ENCODE results near the gene ATXN7.

- TF ChIP-seq CTCF (IDR thresholded peaks at IDR 0.05 in 2 of 3, conservative IDR thresholded peaks at IDR 0.05 in 1 of 3; ENCODE audit: borderline replicate concordance in 1 of 3, insufficient read depth in 1 of 3, low read depth in 2 of 3, low read length in 2 of 3) (no peak), CEBPB (IDR thresholded peaks at IDR 0.05; ENCODE audit: low read depth) (no peak), POLR2AphosphoS5 (IDR thresholded peaks at IDR 0.05; ENCODE audit: low read depth, low read length) (no peak), POLR2A (IDR thresholded peaks at IDR 0.05; ENCODE audit: borderline replicate concordance, extremely low read depth, insufficient read depth, insufficient read length) (no peak), JUND (IDR thresholded peaks at IDR 0.05) (no peak), RAD21 (IDR thresholded peaks at IDR 0.05; ENCODE audit: low read depth) (no peak), CBX3 (IDR thresholded peaks at IDR 0.05; ENCODE audit: low read depth) (no peak), EGR1 (IDR thresholded peaks at IDR 0.05; ENCODE audit: low read depth) (no peak), EZH2 (IDR thresholded peaks at IDR 0.05) (no peak), YY1 (IDR thresholded peaks at IDR 0.05; ENCODE audit: extremely low read depth, insufficient replicate concordance, low read depth, low read length) (no peak)
- TF ChIP-seq, protein P1, sequence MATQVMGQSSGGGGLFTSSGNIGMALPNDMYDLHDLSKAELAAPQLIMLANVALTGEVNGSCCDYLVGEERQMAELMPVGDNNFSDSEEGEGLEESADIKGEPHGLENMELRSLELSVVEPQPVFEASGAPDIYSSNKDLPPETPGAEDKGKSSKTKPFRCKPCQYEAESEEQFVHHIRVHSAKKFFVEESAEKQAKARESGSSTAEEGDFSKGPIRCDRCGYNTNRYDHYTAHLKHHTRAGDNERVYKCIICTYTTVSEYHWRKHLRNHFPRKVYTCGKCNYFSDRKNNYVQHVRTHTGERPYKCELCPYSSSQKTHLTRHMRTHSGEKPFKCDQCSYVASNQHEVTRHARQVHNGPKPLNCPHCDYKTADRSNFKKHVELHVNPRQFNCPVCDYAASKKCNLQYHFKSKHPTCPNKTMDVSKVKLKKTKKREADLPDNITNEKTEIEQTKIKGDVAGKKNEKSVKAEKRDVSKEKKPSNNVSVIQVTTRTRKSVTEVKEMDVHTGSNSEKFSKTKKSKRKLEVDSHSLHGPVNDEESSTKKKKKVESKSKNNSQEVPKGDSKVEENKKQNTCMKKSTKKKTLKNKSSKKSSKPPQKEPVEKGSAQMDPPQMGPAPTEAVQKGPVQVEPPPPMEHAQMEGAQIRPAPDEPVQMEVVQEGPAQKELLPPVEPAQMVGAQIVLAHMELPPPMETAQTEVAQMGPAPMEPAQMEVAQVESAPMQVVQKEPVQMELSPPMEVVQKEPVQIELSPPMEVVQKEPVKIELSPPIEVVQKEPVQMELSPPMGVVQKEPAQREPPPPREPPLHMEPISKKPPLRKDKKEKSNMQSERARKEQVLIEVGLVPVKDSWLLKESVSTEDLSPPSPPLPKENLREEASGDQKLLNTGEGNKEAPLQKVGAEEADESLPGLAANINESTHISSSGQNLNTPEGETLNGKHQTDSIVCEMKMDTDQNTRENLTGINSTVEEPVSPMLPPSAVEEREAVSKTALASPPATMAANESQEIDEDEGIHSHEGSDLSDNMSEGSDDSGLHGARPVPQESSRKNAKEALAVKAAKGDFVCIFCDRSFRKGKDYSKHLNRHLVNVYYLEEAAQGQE (IDR thresholded peaks at IDR 0.05; ENCODE audit: low read depth): no peak
These were observed 183.4 kb downstream of the ATXN7 start for GRCh38 chr3:64046996-64047594.

Data from HCT116 (cell line).